CD4-positive, alpha-beta memory T cell (primary cell): ENCODE results near the gene XPO6. TPM values are rescaled to one million over a fixed set of nuclear protein-coding genes. Genes with fewer than 3 reads are reported as not detected.
"Not testable (repeated sequence)": the region's sequence is repeated elsewhere in the genome, so short reads cannot be mapped to it uniquely, and the experiment has no call there.

ENCODE experiments used
- CTCF ChIA-PET: fragments of 350-600 bp; sonication (Branson Sonifier 250); formaldehyde crosslinking; loops from one replicate; lab custom pipeline; 2021; ENCODE audit warnings: inconsistent platforms; ENCODE audit not compliant: partially characterized antibody; lab: Charles Lee
- POLR2A ChIA-PET: fragments of 350-600 bp; sonication (Branson Sonifier 250); formaldehyde crosslinking; loops from one replicate; lab custom pipeline; 2021; ENCODE audit not compliant: partially characterized antibody; lab: Charles Lee
- DNase-seq, 5 donors: peaks; one replicate each; pipeline versions ENCODE4 v3.0.0 to v3.0.0-alpha.2; 2020 to 2022; ENCODE audit warnings: mixed read lengths in 1 of 5
- H3K27ac ChIP-seq: one replicate; pipeline ENCODE4 v1.7.0; 2013; ENCODE audit warnings: low read depth, low read length
- H3K27me3 ChIP-seq: 2 replicates; pipeline ENCODE4 v1.7.0; 2013; ENCODE audit warnings: mild to moderate bottlenecking, low read length, moderate library complexity; ENCODE audit not compliant: insufficient read depth
- H3K36me3 ChIP-seq: 2 replicates; pipeline ENCODE4 v1.7.0; 2013; ENCODE audit warnings: mild to moderate bottlenecking, low read length, moderate library complexity; ENCODE audit not compliant: insufficient read depth
- H3K4me1 ChIP-seq: 2 replicates; pipeline ENCODE4 v1.7.0; 2013; ENCODE audit warnings: mild to moderate bottlenecking, low read length, moderate library complexity; ENCODE audit not compliant: insufficient read depth
- H3K4me3 ChIP-seq, 2 donors: one replicate each; pipeline ENCODE4 v1.7.0; 2013; ENCODE audit warnings: low read length in 2 of 2, mild to moderate bottlenecking in 1 of 2
- H3K9me3 ChIP-seq, 2 donors: one replicate each; pipeline ENCODE4 v1.7.0; 2013; ENCODE audit warnings: low read length in 2 of 2, control low read depth in 1 of 2; ENCODE audit not compliant: control insufficient read depth in 1 of 2
- H3K27ac Mint-ChIP-seq, 7 donors: one replicate each; pipeline ENCODE4 v1.8.0; 2020 to 2021; ENCODE audit warnings: mixed read lengths in 7 of 7, mild to moderate bottlenecking in 6 of 7, inconsistent platforms in 3 of 7, moderate library complexity in 3 of 7
- H3K27me3 Mint-ChIP-seq, 2 donors: one replicate each; pipeline ENCODE4 v1.8.0; 2020 to 2021; ENCODE audit warnings: mixed read lengths in 2 of 2
- H3K36me3 Mint-ChIP-seq, 2 donors: one replicate each; pipeline ENCODE4 v1.8.0; 2020 to 2021; ENCODE audit warnings: mixed read lengths in 2 of 2, inconsistent platforms in 1 of 2, mild to moderate bottlenecking in 1 of 2
- H3K4me1 Mint-ChIP-seq, 4 donors: one replicate each; pipeline ENCODE4 v1.8.0; 2020 to 2021; ENCODE audit warnings: mixed read lengths in 4 of 4, mild to moderate bottlenecking in 1 of 4
- H3K4me3 Mint-ChIP-seq, 8 donors: one replicate each; pipeline ENCODE4 v1.8.0; 2020 to 2021; ENCODE audit warnings: mixed read lengths in 8 of 8, mild to moderate bottlenecking in 7 of 8, moderate library complexity in 6 of 8, inconsistent platforms in 3 of 8
- H3K9me3 Mint-ChIP-seq, 8 donors: one replicate each; pipeline ENCODE4 v1.8.0; 2020 to 2021; ENCODE audit warnings: mixed read lengths in 8 of 8, mild to moderate bottlenecking in 5 of 8, inconsistent platforms in 3 of 8, moderate library complexity in 1 of 8
- intact Hi-C: fragments of 100-400 bp; cut with micrococcal nuclease; formaldehyde crosslinking; loops from one replicate; pipeline ENCODE4 v1.15.1; 2023
- polyA plus RNA-seq, 2 donors: library from polyadenylated mRNA; unstranded; fragments of 300-500 nt; fragmentation: Illumina TruSeq; gene quantifications; one replicate each; pipeline ENCODE4 v1.2.3, GENCODE V29; 2021
- total RNA-seq, 2 experiments: library from RNA; stranded (reverse); gene quantifications; one replicate each; pipeline ENCODE4 v1.2.3, GENCODE V29; 2021

The XPO6 gene
- total and polyA plus RNA-seq, 4 experiments from 2014 or later, result 35.7 to 350 (median 219) TPM

- POLR2A ChIA-PET, result no interaction called here
- no peaks in the 10 kb centered on the region for H3K36me3 Mint-ChIP-seq
- no peak for DNase-seq
- Histone ChIP-seq H3K27me3 (no peaks in the 10 kb centered on the region), H3K36me3 (no peaks in the 10 kb centered on the region), H3K4me1 (peaks cover 8% of the 10 kb centered on the region), H3K4me3 (no peak overlapping the region), H3K27ac (no peak overlapping the region), H3K9me3 (peaks cover 0 to 5% of the 10 kb centered on the region in 2 donors)
- H3K27me3 Mint-ChIP-seq, result peaks cover 2 to 10% of the 10 kb centered on the region in 2 donors
- intact Hi-C loops, result no loop called here
- CTCF ChIA-PET, result interaction anchor here (2.2 kb wide), 1 partner anchor 13 kb away, joined by 5 read pairs; no protein-coding TSS in a partner anchor
- peaks cover 7 to 10% (median 8%) of the 10 kb centered on the region in 4 donors for H3K4me1 Mint-ChIP-seq
- no peak overlapping the region for H3K4me3 Mint-ChIP-seq
- H3K9me3 Mint-ChIP-seq, result peaks cover 0 to 10% (median 1%) of the 10 kb centered on the region in 8 donors
- no peak overlapping the region for H3K27ac Mint-ChIP-seq
Observed at GRCh38 chr16:28255838-28256237, 44.1 kb upstream of the XPO6 start.

- H3K36me3 Mint-ChIP-seq, result no peaks in the 10 kb centered on the region
- Histone ChIP-seq H3K4me1 (no peaks in the 10 kb centered on the region), H3K27me3 (no peaks in the 10 kb centered on the region), H3K4me3 (no peak overlapping the region), H3K9me3 (peaks cover 0 to 5% of the 10 kb centered on the region in 2 donors), H3K36me3 (no peaks in the 10 kb centered on the region), H3K27ac (no peak overlapping the region)
- H3K4me3 Mint-ChIP-seq, result no peak overlapping the region
- no peak for DNase-seq
- no peak overlapping the region for H3K27ac Mint-ChIP-seq
- intact Hi-C loops, result no loop called here
- CTCF ChIA-PET, result interaction anchor here (2.2 kb wide), 1 partner anchor 15 kb away, joined by 5 read pairs; no protein-coding TSS in a partner anchor
- H3K9me3 Mint-ChIP-seq, result peaks cover 0 to 10% (median 1%) of the 10 kb centered on the region in 8 donors
- POLR2A ChIA-PET, result no interaction called here
- no peaks in the 10 kb centered on the region for H3K4me1 Mint-ChIP-seq
- no peaks in the 10 kb centered on the region for H3K27me3 Mint-ChIP-seq
Observed at GRCh38 chr16:28254158-28254557, 42.4 kb upstream of the XPO6 start.

DNA sequence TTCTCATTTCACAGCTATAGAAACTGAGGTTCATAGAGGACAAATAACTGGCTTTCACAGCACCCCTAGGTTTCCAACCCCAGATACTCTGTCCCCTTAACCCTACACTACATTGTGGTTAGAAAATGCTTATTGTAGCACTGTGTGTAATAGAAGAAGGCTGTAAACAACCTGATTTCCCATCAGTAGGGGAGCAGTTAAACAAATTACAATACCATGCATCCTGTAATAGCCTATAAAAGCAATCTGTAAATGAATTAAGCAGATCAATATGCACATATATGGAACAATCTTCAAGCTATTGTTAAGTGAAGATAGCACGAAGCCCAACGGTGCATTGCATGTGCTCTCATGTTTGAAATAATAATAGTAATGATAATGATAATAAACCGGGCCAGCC lies 39.2 kb upstream of the XPO6 start:
- Mint-ChIP-seq H3K27ac (no peak overlapping the region), H3K4me3 (no peak overlapping the region), H3K36me3 (no peaks in the 10 kb centered on the region), H3K9me3 (peaks cover 0 to 10% (median 1%) of the 10 kb centered on the region in 8 donors), H3K4me1 (no peaks in the 10 kb centered on the region), H3K27me3 (no peaks in the 10 kb centered on the region)
- Histone ChIP-seq H3K36me3 (no peaks in the 10 kb centered on the region), H3K4me3 (no peak overlapping the region), H3K27me3 (no peaks in the 10 kb centered on the region), H3K27ac (no peak overlapping the region), H3K4me1 (no peaks in the 10 kb centered on the region), H3K9me3 (peaks cover 0 to 5% of the 10 kb centered on the region in 2 donors)
- POLR2A ChIA-PET, result no interaction called here
- intact Hi-C loops, result no loop called here
- CTCF ChIA-PET, result no interaction called here
- DNase-seq, result no peak

GRCh38 chr16:28249483-28249882 lies 37.7 kb upstream of the XPO6 start:
- H3K27ac ChIP-seq, H3K4me1 Mint-ChIP-seq, DNase-seq, H3K27ac Mint-ChIP-seq, H3K36me3 ChIP-seq, intact Hi-C loops, H3K27me3 ChIP-seq, POLR2A ChIA-PET, H3K4me3 ChIP-seq, H3K27me3 Mint-ChIP-seq, H3K4me3 Mint-ChIP-seq, H3K9me3 ChIP-seq, H3K4me1 ChIP-seq, H3K36me3 Mint-ChIP-seq, CTCF ChIA-PET: not testable (repeated sequence)
- H3K9me3 Mint-ChIP-seq, result peaks cover 0 to 10% (median 2%) of the 10 kb centered on the region in 8 donors

- ChIA-PET POLR2A (no interaction called here), CTCF (interaction anchor here (0.7 to 1.1 kb wide), 2 partner anchors 11 to 23 kb away, joined by 3 read pairs; no protein-coding TSS in a partner anchor)
- no peak overlapping the region for H3K4me3 ChIP-seq
- no peak overlapping the region for H3K27ac Mint-ChIP-seq
- no peaks in the 10 kb centered on the region for H3K27me3 Mint-ChIP-seq
- H3K36me3 Mint-ChIP-seq, result no peaks in the 10 kb centered on the region
- no peaks in the 10 kb centered on the region for H3K27me3 ChIP-seq
- H3K4me1 Mint-ChIP-seq, result no peaks in the 10 kb centered on the region
- no peak for DNase-seq
- intact Hi-C loops, result no loop called here
- peaks cover 0 to 3% of the 10 kb centered on the region in 2 donors for H3K9me3 ChIP-seq
- H3K36me3 ChIP-seq, result no peaks in the 10 kb centered on the region
- peaks cover 0 to 5% (median 2%) of the 10 kb centered on the region in 8 donors for H3K9me3 Mint-ChIP-seq
- H3K4me3 Mint-ChIP-seq, result no peak overlapping the region
- no peak overlapping the region for H3K27ac ChIP-seq
- H3K4me1 ChIP-seq, result no peaks in the 10 kb centered on the region
Observed at GRCh38 chr16:28241924-28242323, 30.2 kb upstream of the XPO6 start.

GRCh38 chr16:28237754-28238357 lies 26.1 kb upstream of the XPO6 start:
- Mint-ChIP-seq H3K4me3 (no peak overlapping the region), H3K4me1 (no peaks in the 10 kb centered on the region), H3K27me3 (peaks cover 2 to 3% of the 10 kb centered on the region in 2 donors), H3K36me3 (no peaks in the 10 kb centered on the region), H3K27ac (no peak overlapping the region), H3K9me3 (peaks cover 0 to 8% (median 4%) of the 10 kb centered on the region in 8 donors)
- ChIA-PET CTCF (interaction anchor here (1.4 kb wide), 1 partner anchor 15 kb away, joined by 3 read pairs; no protein-coding TSS in a partner anchor), POLR2A (no interaction called here)
- DNase-seq, result no peak
- no peaks in the 10 kb centered on the region for H3K27me3 ChIP-seq
- H3K36me3 ChIP-seq, result no peaks in the 10 kb centered on the region
- no peak overlapping the region for H3K27ac ChIP-seq
- no peaks in the 10 kb centered on the region for H3K4me1 ChIP-seq
- intact Hi-C loops, result no loop called here
- peaks cover 0 to 3% of the 10 kb centered on the region in 2 donors for H3K9me3 ChIP-seq
- no peak overlapping the region for H3K4me3 ChIP-seq

- no peak overlapping the region for H3K4me3 ChIP-seq
- POLR2A ChIA-PET, result no interaction called here
- no peaks in the 10 kb centered on the region for H3K4me1 ChIP-seq
- Mint-ChIP-seq H3K4me3 (no peak overlapping the region), H3K9me3 (peaks cover 0 to 4% (median under 1%) of the 10 kb centered on the region in 8 donors), H3K27me3 (peaks cover 2 to 3% of the 10 kb centered on the region in 2 donors), H3K36me3 (no peaks in the 10 kb centered on the region), H3K4me1 (no peaks in the 10 kb centered on the region), H3K27ac (no peak overlapping the region)
- H3K27ac ChIP-seq, result no peak overlapping the region
- H3K27me3 ChIP-seq, result no peaks in the 10 kb centered on the region
- no peak for DNase-seq
- no peaks in the 10 kb centered on the region for H3K36me3 ChIP-seq
- CTCF ChIA-PET, result no interaction called here
- intact Hi-C loops, result no loop called here
- H3K9me3 ChIP-seq, result no peaks in the 10 kb centered on the region
Observed at GRCh38 chr16:28231763-28232162, 20.0 kb upstream of the XPO6 start.
